Kidney epithelial cell (primary cell): ENCODE data around the gene SMPD2. TPM values are rescaled to one million over a fixed set of nuclear protein-coding genes. Genes with fewer than 3 reads are reported as not detected.

ENCODE experiments used
- DNase-seq: peaks from one replicate; pipeline ENCODE4 v3.0.0-alpha.2; 2010; ENCODE audit warnings: low read depth
- H3K27me3 ChIP-seq: 2 replicates; pipeline ENCODE4 v1.6.0; 2011; ENCODE audit warnings: low read length; ENCODE audit not compliant: control insufficient read depth, insufficient read depth
- H3K36me3 ChIP-seq: 2 replicates; pipeline ENCODE4 v1.5.1; 2011; ENCODE audit warnings: low read length; ENCODE audit not compliant: control insufficient read depth, insufficient read depth
- H3K4me3 ChIP-seq: 2 replicates; pipeline ENCODE4 v1.5.1; 2011; ENCODE audit warnings: low read depth, mild to moderate bottlenecking, control low read depth, low read length
- total RNA-seq: library from RNA; depleted of rRNA; stranded (reverse); fragments of >200 nt; gene quantifications from 2 replicates; pipeline ENCODE4 v1.2.3, GENCODE V29; 2015
- TF ChIP-seq, protein P1 (sequence below): IDR thresholded peaks from 2 replicates; pipeline ENCODE4 v1.5.1; 2011; ENCODE audit warnings: mild to moderate bottlenecking, moderate library complexity, low read length, control low read depth, inconsistent platforms; ENCODE audit not compliant: insufficient read depth, poor library complexity, severe bottlenecking

Gene SMPD2
- total RNA-seq, 1 donor from 2014 or later, result 17.0 TPM

DNA sequence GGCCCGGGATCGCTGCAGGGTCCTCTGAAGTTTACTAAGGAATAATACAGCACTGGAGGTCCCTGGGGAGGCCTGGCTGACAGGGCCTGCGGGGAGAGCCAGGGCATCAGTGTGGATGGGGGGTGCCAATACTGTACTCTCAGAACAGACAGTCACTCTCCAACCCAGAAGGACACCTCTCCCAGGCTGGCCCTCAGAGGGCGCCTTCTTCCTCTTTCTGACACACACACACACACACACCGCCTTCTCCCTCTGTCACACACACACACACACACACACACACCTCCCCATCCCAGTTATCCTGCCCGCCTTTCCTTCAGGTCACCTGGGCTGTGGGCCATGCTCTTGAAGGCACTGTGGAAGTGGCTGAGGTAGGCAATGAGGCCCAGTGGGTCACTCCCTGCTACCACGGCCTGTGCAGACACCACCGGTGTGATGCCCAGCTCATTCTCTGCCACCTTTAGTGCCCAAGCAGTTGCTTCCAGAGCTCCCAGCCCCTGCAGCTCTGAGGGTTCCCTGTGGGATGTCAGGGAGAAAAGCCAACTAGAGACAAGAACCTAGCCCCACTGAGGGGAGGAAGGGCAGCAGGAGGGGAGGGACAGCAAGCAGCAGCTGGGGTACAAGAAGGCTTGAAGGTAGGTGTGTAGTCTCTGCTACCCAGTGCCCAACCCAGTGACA lies 7.5 kb downstream of the SMPD2 start:
- H3K4me3 ChIP-seq, result no peak overlapping the region
- TF ChIP-seq, protein P1, sequence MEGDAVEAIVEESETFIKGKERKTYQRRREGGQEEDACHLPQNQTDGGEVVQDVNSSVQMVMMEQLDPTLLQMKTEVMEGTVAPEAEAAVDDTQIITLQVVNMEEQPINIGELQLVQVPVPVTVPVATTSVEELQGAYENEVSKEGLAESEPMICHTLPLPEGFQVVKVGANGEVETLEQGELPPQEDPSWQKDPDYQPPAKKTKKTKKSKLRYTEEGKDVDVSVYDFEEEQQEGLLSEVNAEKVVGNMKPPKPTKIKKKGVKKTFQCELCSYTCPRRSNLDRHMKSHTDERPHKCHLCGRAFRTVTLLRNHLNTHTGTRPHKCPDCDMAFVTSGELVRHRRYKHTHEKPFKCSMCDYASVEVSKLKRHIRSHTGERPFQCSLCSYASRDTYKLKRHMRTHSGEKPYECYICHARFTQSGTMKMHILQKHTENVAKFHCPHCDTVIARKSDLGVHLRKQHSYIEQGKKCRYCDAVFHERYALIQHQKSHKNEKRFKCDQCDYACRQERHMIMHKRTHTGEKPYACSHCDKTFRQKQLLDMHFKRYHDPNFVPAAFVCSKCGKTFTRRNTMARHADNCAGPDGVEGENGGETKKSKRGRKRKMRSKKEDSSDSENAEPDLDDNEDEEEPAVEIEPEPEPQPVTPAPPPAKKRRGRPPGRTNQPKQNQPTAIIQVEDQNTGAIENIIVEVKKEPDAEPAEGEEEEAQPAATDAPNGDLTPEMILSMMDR, result no peak
- H3K36me3 ChIP-seq, result peaks cover 5% of the 10 kb centered on the region
- no peaks in the 10 kb centered on the region for H3K27me3 ChIP-seq
- DNase-seq, result no peak

DNA sequence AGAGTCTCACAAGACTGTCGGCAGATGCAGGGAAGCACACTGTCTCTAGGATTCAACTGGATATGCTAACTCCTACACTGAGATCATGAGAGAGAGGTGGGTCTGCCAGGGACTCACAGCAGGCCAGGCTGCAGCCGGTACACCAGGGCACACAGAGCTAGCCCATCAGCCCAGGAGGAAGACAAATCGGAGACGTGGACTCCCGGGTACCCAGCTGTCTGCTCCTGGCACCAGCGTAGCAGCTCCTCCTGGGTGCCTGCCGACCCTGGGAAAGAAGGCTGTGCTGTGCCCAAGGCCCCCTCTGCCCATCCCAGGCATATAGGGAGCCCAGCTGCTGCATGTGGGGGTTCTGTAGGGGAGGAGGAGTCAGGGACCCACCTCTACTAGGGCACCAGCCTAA lies 8.1 kb downstream of the SMPD2 start:
- DNase-seq, result no peak
- TF ChIP-seq, protein P1, result no peak
- Histone ChIP-seq H3K27me3 (no peaks in the 10 kb centered on the region), H3K4me3 (no peak overlapping the region), H3K36me3 (peaks cover 5% of the 10 kb centered on the region)

DNA sequence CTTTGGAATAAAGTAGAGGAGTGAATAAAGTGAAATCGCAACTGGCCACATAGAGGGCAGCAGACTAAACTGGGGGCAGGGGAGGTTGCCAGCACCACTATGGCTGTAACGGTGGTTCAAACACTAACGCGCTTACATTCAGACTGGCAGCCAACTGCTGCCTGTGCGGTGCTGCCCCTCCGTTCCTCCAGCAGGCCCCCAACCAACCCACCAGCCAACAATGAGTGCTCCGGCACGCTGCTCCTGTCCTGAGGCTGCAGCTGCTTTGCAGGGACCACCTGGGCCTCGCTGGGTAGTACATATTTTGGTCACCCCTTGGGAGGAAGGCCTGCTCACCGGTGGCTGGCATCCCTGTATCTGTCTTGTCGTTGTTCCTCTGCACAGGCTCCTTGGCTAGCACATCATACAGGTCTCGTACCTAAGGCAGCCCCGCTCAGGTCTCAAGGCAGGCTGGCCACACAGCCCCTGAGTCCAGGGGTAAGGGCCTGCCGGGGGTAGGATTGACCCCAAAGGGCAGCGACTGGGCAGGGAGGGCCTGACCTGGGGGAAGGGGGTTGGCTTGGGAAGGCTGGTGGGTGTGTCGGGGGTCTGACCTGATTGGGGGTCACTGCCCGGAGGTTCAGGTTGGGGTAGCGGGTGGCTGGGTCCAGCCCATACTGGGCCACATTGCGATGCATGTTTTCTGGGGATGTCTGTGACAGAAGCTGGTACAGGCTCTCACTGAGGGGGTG lies 8.7 kb downstream of the SMPD2 start:
- Histone ChIP-seq H3K36me3 (peaks cover 6% of the 10 kb centered on the region), H3K27me3 (no peaks in the 10 kb centered on the region), H3K4me3 (no peak overlapping the region)
- TF ChIP-seq, protein P1, result no peak
- DNase-seq, result no peak

DNA sequence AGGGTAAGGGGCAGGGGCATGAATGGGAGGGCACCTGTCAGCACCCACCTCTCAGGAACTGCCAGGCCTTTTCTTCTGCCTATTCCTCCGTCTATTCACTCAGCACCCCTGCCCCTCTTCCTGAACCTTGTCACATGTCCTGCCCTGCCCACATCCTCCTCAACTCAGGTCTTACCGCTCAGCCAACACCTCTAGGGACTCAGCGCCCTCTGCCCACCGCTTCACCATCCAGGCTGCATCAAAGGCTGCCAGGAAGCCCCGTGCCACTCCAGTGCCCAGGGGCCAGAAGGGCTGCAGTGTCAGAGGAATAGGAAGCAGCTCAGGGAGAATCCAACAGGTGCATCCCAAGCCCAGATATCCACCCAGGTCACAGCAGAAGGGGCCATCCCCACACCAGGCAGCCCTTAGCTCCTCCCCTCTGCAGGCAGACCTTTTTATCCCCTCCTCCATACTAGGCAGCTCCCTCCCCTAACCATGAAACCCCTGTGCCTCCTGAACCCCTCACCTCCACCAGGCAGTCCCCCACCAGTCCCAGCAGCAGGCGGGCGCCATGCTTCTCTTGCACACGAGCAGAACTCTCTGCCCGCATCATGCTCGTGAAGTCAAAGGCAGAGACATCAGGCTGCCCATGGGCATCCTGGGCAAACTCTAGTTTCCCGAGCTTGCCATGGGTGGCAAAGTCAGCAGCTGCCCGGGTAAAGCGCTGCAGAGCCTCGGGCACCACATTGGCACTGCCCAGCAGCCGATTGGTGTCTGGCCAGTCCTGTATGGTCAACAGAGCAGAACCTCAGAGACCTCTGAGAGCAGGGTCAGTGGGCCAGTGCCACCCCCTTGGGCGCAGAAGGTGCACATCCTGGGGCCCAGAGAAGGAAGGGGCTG lies 9.5 kb downstream of the SMPD2 start:
- peaks cover 5% of the 10 kb centered on the region for H3K36me3 ChIP-seq
- TF ChIP-seq, protein P1, result no peak
- H3K27me3 ChIP-seq, result no peaks in the 10 kb centered on the region
- H3K4me3 ChIP-seq, result no peak overlapping the region
- no peak for DNase-seq

DNA sequence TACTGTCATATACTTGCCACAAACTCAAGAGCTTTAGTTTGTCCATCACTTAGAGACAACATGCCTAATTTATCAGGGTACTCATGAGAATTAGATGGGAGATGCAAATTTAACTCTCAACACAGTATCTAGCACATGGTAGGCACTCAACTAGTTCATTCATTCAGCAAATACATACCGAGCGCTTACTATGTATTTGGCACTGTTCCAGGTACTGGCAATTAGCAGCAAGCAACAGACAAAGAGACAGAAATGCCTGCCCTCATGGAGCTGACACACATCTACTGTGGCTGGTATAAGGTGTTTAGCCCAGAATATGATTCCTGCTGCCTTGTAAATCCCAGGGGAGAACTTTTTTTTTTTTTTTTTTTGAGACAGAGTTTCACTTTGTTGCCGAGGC lies 10.3 kb downstream of the SMPD2 start:
- TF ChIP-seq, protein P1, result no peak
- Histone ChIP-seq H3K4me3 (no peak overlapping the region), H3K36me3 (peaks cover 3% of the 10 kb centered on the region), H3K27me3 (no peaks in the 10 kb centered on the region)
- DNase-seq, result no peak
